HepG2 (cell line): ENCODE measurements around the gene PIP5K1A. TPM values are rescaled to one million over a fixed set of nuclear protein-coding genes. Genes with fewer than 3 reads are reported as not detected.
A peak's percentile ranks its signal among the peaks of the same experiment; 100 is the strongest.

ENCODE experiments used
- ATAC-seq: fragments of 200-7000 bp; cut with Tn5 transposase; 3 replicates; pipeline ENCODE4 v1.9.1; 2020; ENCODE audit warnings: mild to moderate bottlenecking, moderate library complexity
- BruUV-seq: library from RNA; stranded (reverse); fragments of 400-500 nt; replicated peaks from 2 replicates; lab custom pipeline; 2021; lab: Mats Ljungman, UMichigan
- CTCF ChIA-PET: fragments of 300-600 bp; formaldehyde crosslinking; extraction: SDS; loops from one replicate; lab custom pipeline; 2021; ENCODE audit warnings: low total read pairs, inconsistent platforms, low intra/inter-chr PET ratio; lab: Yijun Ruan, JAX
- POLR2A ChIA-PET: fragments of 350-600 bp; sonication (Branson Sonifier 250); formaldehyde crosslinking; loops from one replicate; lab custom pipeline; 2020; ENCODE audit warnings: antibody characterized with exemption, inconsistent platforms; lab: Yijun Ruan, JAX
- DNase-seq: peaks from one replicate; pipeline ENCODE4 v3.0.0-alpha.2; 2015; ENCODE audit warnings: low spot score
- FAIRE-seq: peaks from 3 replicates; lab custom pipeline; 2011; peaks lifted over from hg19 to GRCh38; lab: Jason Lieb, UNC
- H2AFZ ChIP-seq: one replicate; pipeline ENCODE4 v1.6.1; 2011; ENCODE audit warnings: low read length, inconsistent platforms
- H3K27ac ChIP-seq: fragments of 300-600 bp; 3 replicates; pipeline ENCODE4 v1.8.0; 2011; ENCODE audit warnings: mixed run types, mild to moderate bottlenecking, mixed read lengths, low read length, inconsistent platforms; ENCODE audit not compliant: insufficient read depth; ENCODE audit errors: extremely low read length
- H3K27me3 ChIP-seq, 2 experiments: fragments of 200-600 bp in 1 of 2; 2 replicates in 1 of 2; 3 replicates in 1 of 2; pipeline versions ENCODE4 v1.6.0 to v1.8.0; 2011; ENCODE audit warnings: low read length in 2 of 2, mild to moderate bottlenecking in 2 of 2, moderate library complexity in 2 of 2, inconsistent platforms in 1 of 2; ENCODE audit not compliant: insufficient read depth in 2 of 2, control insufficient read depth in 1 of 2
- H3K36me3 ChIP-seq, 2 experiments: fragments of 200-600 bp in 1 of 2; replicated peaks in 1 of 2; 2 replicates in 1 of 2; 3 replicates in 1 of 2; pipeline versions ENCODE4 v1.5.1 to v1.8.0; 2011; ENCODE audit warnings: low read length in 2 of 2, inconsistent platforms in 1 of 2; ENCODE audit not compliant: insufficient read depth in 2 of 2, control insufficient read depth in 1 of 2
- H3K4me1 ChIP-seq: 2 replicates; pipeline ENCODE4 v1.5.1; 2012; ENCODE audit warnings: low read length, inconsistent platforms; ENCODE audit not compliant: insufficient read depth
- H3K4me2 ChIP-seq: 2 replicates; pipeline ENCODE4 v1.6.0; 2011; ENCODE audit warnings: low read depth, low read length, inconsistent platforms
- H3K4me3 ChIP-seq, 3 experiments: fragments of 200-600 bp in 1 of 3; sonication (generic), shearing (Covaris generic) in 1 of 3; replicated peaks in 1 of 3; 2 replicates each; pipeline ENCODE4 v1.5.1; 2011 to 2016; ENCODE audit warnings: low read length in 3 of 3, inconsistent platforms in 2 of 3, low read depth in 2 of 3, mild to moderate bottlenecking in 2 of 3, control low read depth in 1 of 3, mixed read lengths in 1 of 3; ENCODE audit not compliant: insufficient read depth in 1 of 3
- H3K79me2 ChIP-seq: one replicate; pipeline ENCODE4 v1.6.1; 2011; ENCODE audit warnings: low read length, inconsistent platforms; ENCODE audit not compliant: insufficient read depth
- H3K9ac ChIP-seq: 2 replicates; pipeline ENCODE4 v1.6.0; 2011; ENCODE audit warnings: mild to moderate bottlenecking, low read depth, low read length, inconsistent platforms; ENCODE audit not compliant: insufficient read depth
- H3K9me3 ChIP-seq: 2 replicates; pipeline ENCODE4 v1.5.1; 2012; ENCODE audit warnings: mild to moderate bottlenecking, low read length
- H4K20me1 ChIP-seq: 2 replicates; pipeline ENCODE4 v1.6.0; 2011; ENCODE audit warnings: inconsistent platforms, mild to moderate bottlenecking, low read length, moderate library complexity; ENCODE audit not compliant: insufficient read depth
- ATF1 ChIP-seq: IDR thresholded peaks from 2 replicates; pipeline ENCODE4 v1.6.1; 2016; ENCODE audit warnings: mild to moderate bottlenecking, control low read depth
- KLF15 ChIP-seq: sonication (generic); formaldehyde crosslinking; IDR thresholded peaks from 2 replicates; pipeline ENCODE4 v1.8.1; 2023; ENCODE audit warnings: borderline replicate concordance, mild to moderate bottlenecking, inconsistent platforms, missing genetic modification reagents, mixed read lengths
- KLF6 ChIP-seq: IDR thresholded peaks from 2 replicates; pipeline ENCODE4 v1.8.0; 2016; ENCODE audit warnings: missing biosample characterization, missing genetic modification reagents
- KLF9 ChIP-seq: IDR thresholded peaks from 2 replicates; pipeline ENCODE4 v1.6.1; 2016; ENCODE audit warnings: low read depth
- MIXL1 ChIP-seq: IDR thresholded peaks from 2 replicates; pipeline ENCODE4 v1.6.1; 2016
- NFIC ChIP-seq: IDR thresholded peaks from 2 replicates; pipeline ENCODE4 v1.6.1; 2012; ENCODE audit warnings: mild to moderate bottlenecking, low read length, inconsistent platforms
- NR2F6 ChIP-seq, 2 experiments: IDR thresholded peaks; 2 replicates each; pipeline ENCODE4 v1.6.1; 2016; ENCODE audit warnings: antibody characterized with exemption in 1 of 2, mild to moderate bottlenecking in 1 of 2
- PITX1 ChIP-seq: sonication (generic); formaldehyde crosslinking; IDR thresholded peaks from 2 replicates; pipeline ENCODE4 v1.5.1; 2020; ENCODE audit warnings: mild to moderate bottlenecking, missing genetic modification reagents
- POLR2G ChIP-seq: fragments of 200-400 bp; formaldehyde crosslinking; IDR thresholded peaks from 2 replicates; pipeline ENCODE4 v1.6.1; 2018; ENCODE audit warnings: mild to moderate bottlenecking, low read depth, low read length, moderate library complexity
- SAP130 ChIP-seq: IDR thresholded peaks from 2 replicates; pipeline ENCODE4 v1.6.1; 2016; ENCODE audit warnings: low read depth
- SMC3 ChIP-seq: IDR thresholded peaks from 2 replicates; pipeline ENCODE4 v1.6.1; 2011; ENCODE audit warnings: low read length, improper control_type of control experiment
- STAT5B ChIP-seq: sonication (generic); formaldehyde crosslinking; IDR thresholded peaks from 2 replicates; pipeline ENCODE4 v1.4.0; 2020; ENCODE audit warnings: missing genetic modification reagents
- TOPORS ChIP-seq: sonication (generic); formaldehyde crosslinking; IDR thresholded peaks from 2 replicates; pipeline ENCODE4 v1.8.0; 2023; ENCODE audit warnings: mild to moderate bottlenecking, missing genetic modification reagents
- ZNF230 ChIP-seq: sonication (generic); formaldehyde crosslinking; IDR thresholded peaks from 2 replicates; pipeline ENCODE4 v1.4.0; 2020; ENCODE audit warnings: mild to moderate bottlenecking, missing genetic modification reagents
- ZNF343 ChIP-seq: sonication (generic); formaldehyde crosslinking; IDR thresholded peaks from 2 replicates; pipeline ENCODE4 v1.4.0; 2020; ENCODE audit warnings: mild to moderate bottlenecking, missing genetic modification reagents
- ZNF430 ChIP-seq: sonication (generic); formaldehyde crosslinking; IDR thresholded peaks from 2 replicates; pipeline ENCODE4 v1.9.0; 2021; ENCODE audit warnings: mild to moderate bottlenecking, missing genetic modification reagents
- ZSCAN31 ChIP-seq: sonication (generic); formaldehyde crosslinking; IDR thresholded peaks from 2 replicates; pipeline ENCODE4 v1.5.0; 2020; ENCODE audit warnings: low read depth, mild to moderate bottlenecking, missing genetic modification reagents
- WGBS: methylation state at CpG from one replicate; pipeline ENCODE4 v1.1.6; 2017; ENCODE audit warnings: low lambda C conversion rate; 5-methylcytosine and 5-hydroxymethylcytosine counted together
- in situ Hi-C: cut with HindIII; loops from 2 replicates; pipeline ENCODE4 v1.10.0; 2017; ENCODE audit warnings: low pct_unique_long_range_greater_than_20kb; ENCODE audit not compliant: extremely low pct_ligation_motif_present
- intact Hi-C: fragments of 100-400 bp; cut with micrococcal nuclease; formaldehyde crosslinking; loops from one replicate; pipeline ENCODE4 v1.10.0; 2022; ENCODE audit not compliant: unreplicated experiment
- polyA plus RNA-seq, 8 experiments: library from polyadenylated mRNA; depleted of rRNA in 3 of 8; stranded (reverse) in 7 of 8; unstranded in 1 of 8; fragments of >200 nt; fragmentation: Illumina TruSeq in 4 of 8; extraction: Trizol in 4 of 8; gene quantifications; 2 replicates each; pipeline versions ENCODE4 v1.2.1 to v1.2.3, GENCODE V29; 2011 to 2016; ENCODE audit warnings: low read depth in 4 of 8, missing spikeins in 1 of 8, mixed read lengths in 1 of 8; ENCODE audit not compliant: insufficient read depth in 1 of 8
- total RNA-seq, 5 experiments: library from RNA; depleted of rRNA; stranded (reverse); fragments of >200 nt; fragmentation: Illumina TruSeq; extraction: Trizol; gene quantifications; 2 replicates each; pipeline ENCODE4 v1.2.3, GENCODE V29; 2016; ENCODE audit warnings: low read depth in 1 of 5
- TF ChIP-seq, protein P1 (sequence below): sonication (generic); formaldehyde crosslinking; IDR thresholded peaks from 2 replicates; pipeline ENCODE4 v1.8.1; 2023; ENCODE audit warnings: mild to moderate bottlenecking, missing genetic modification reagents
- TF ChIP-seq, protein P2 (sequence below): sonication (generic); formaldehyde crosslinking; IDR thresholded peaks from 2 replicates; pipeline ENCODE4 v1.5.0; 2020; ENCODE audit warnings: missing genetic modification reagents
- TF ChIP-seq, protein P3 (sequence below): sonication (generic); formaldehyde crosslinking; IDR thresholded peaks from 2 replicates; pipeline ENCODE4 v1.4.0; 2020; ENCODE audit warnings: missing genetic modification reagents

The PIP5K1A gene
- total and polyA plus RNA-seq, 2 of the 13 experiments (the other 11 are each of a cell fraction or from before 2014, with no cell fraction given), result 45.3 to 65.1 TPM

DNA sequence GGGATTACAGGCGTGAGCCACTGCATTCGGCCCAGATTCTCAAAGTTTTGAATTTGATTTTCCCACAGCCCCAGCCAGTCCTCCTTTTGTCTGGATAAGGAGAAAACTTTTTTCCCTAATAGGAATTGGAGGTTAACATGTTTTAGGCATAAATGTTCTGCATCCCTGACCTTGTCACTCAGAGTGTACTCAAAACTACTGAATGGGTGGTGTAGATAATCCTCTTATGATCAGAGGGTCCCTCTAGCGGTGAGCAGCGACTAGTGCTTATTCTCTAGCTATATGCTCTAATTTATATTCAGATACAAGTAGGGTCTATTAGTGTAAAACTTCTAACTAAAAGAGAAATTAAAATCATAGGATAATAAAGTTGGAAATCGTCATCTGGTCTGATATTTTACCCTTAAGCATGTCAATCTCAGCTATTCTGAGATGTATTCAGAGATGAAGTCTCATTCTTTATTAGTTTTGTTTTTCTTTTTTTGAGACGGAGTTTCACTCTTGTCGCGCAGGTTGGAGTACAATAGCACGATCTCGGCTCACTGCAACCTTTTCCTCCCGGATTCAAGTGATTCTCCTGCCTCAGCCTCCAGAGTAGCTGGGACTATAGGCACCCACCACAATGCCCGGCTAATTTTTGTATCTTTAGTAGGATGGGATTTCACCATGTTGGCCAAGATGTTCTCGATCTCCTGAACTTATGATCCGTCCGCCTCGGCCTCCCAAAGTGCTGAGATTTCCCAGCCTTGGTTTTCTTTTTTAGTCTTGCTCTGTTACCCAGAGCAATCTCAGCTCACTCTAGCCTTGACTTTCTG lies 53.5 kb downstream of the PIP5K1A start (continued):
- TF ChIP-seq ZNF430 (CRISPR knock-in tag) (no peak), KLF15 (CRISPR knock-in tag) (no peak), NR2F6 (IDR thresholded peaks at IDR 0.05) (no peak), NR2F6 (CRISPR knock-in tag; IDR thresholded peaks at IDR 0.05) (0 out of 2 replicates have a peak, but pooled peaks have one; percentile 10), MIXL1 (peak; percentile 58; the same call in 1 of the 2 replicates), SMC3 (peak; percentile 59; the same call in 1 of the 2 replicates), PITX1 (CRISPR knock-in tag) (peak; percentile 51; the same call in 1 of the 2 replicates), STAT5B (CRISPR knock-in tag) (no peak), ZSCAN31 (CRISPR knock-in tag) (0 out of 2 replicates have a peak, but pooled peaks have one; percentile 24), SAP130 (peak; percentile 22; the same call in 1 of the 2 replicates)

DNA sequence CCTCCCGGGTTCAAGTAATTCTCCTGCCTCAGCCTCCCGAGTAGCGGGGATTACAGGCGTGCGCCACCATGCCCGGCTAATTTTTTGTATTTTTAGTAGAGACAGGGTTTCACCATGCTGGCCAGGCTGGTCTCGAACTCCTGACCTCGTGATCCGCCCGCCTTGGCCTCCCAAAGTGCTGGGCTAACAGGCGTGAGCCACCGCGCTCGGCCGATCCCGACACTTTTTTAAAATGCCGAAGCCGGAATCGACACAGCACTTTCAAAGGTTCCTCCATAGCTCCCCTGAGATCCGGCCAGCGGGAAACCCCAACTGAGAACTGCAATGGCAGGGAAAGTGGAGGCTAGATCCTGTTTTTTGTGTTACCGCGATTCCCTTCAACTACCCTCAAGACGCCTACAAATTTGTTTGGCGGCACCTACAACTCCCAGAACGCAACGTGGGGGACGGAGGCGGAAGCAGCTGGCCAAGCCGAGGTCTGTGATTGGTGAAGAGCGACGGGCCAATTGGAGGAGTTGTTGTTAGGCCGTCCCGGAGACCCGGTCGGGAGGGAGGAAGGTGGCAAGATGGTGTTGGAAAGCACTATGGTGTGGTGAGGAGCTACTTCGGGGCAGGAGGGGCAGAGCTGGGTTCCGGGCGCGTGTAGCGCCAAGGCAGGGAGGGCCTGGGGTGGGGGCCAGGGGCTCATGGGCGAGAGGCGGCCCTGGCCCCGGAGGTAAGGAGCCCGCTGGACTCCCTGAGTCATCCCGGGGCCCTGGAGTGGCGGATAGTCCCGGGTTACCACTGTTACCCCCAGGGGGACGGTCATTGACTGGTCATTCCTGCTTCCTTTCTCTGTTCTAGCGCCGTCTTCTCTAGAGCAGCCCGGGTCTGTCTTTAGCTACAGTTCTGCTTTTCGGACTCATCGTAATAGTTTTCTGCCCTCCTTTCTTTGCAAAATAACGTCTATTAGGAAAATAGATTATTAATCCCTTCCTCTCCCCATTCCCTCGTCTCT lies 56.2 kb downstream of the PIP5K1A start, which contains the start of gene PSMD4:
Gene PSMD4 (plus strand): TSS at position 518 of the 997 bp plus-strand sequence. CDS start 49 bp downstream, at position 567.
- TSS peak; percentile 88 for BruUV-seq
- ChIA-PET POLR2A (interaction anchor here (0.7 to 5.9 kb wide), 18 partner anchors 9 to 270 kb away, joined by 3 to 71 read pairs (median 5); partner anchors contain the start of genes VPS72 and ZNF687), CTCF (no interaction called here)
- H3K36me3 ChIP-seq, result peaks cover 0 to 3% of the 10 kb centered on the region in 2 experiments; a peak in 1 of 5 replicates
- H3K27me3 ChIP-seq, result no peaks in the 10 kb centered on the region; a peak in 1 of 5 replicates
- intact Hi-C loops, result loop anchor here (1.0 to 2.0 kb wide), 2 partner anchors 11 to 26 kb away; no protein-coding TSS in a partner anchor
- H3K9ac ChIP-seq, result peak within 1 kb of the TSS; percentile 90
- peak within 1 kb of the TSS; percentile 86 for H3K27ac ChIP-seq
- peak within 1 kb of the TSS; percentile 90 for H3K4me2 ChIP-seq
- H4K20me1 ChIP-seq, result no peaks in the 10 kb centered on the region
- peak; percentile 96 for FAIRE-seq
- H3K9me3 ChIP-seq, result no peaks in the 10 kb centered on the region
- peak within 1 kb of the TSS; percentile 49 for H2AFZ ChIP-seq
- in situ Hi-C loops, result no loop called here
- peaks cover 34% of the 10 kb centered on the region for H3K4me1 ChIP-seq
- peaks cover 41% of the 10 kb centered on the region for H3K79me2 ChIP-seq
- peak; percentile 94 for DNase-seq
- ATAC-seq, result peak; percentile 96
- 10% methylated on average over 47 of the region's 56 CpGs for WGBS
- H3K4me3 ChIP-seq, result peak within 1 kb of the TSS; percentile 67 to 90 (median 86)
- no peak for TF ChIP-seq TOPORS
- TF ChIP-seq ZNF343 (CRISPR knock-in tag), result no peak
- TF ChIP-seq, protein P1, sequence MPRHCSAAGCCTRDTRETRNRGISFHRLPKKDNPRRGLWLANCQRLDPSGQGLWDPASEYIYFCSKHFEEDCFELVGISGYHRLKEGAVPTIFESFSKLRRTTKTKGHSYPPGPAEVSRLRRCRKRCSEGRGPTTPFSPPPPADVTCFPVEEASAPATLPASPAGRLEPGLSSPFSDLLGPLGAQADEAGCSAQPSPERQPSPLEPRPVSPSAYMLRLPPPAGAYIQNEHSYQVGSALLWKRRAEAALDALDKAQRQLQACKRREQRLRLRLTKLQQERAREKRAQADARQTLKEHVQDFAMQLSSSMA, result peak; percentile 77; the same call in 1 of the 2 replicates
- TF ChIP-seq KLF9, result no peak
- TF ChIP-seq, protein P2, sequence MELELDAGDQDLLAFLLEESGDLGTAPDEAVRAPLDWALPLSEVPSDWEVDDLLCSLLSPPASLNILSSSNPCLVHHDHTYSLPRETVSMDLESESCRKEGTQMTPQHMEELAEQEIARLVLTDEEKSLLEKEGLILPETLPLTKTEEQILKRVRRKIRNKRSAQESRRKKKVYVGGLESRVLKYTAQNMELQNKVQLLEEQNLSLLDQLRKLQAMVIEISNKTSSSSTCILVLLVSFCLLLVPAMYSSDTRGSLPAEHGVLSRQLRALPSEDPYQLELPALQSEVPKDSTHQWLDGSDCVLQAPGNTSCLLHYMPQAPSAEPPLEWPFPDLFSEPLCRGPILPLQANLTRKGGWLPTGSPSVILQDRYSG (CRISPR knock-in tag), result no peak
- peak; percentile 97 for TF ChIP-seq POLR2G
- 0 out of 2 replicates have a peak, but pooled peaks have one; percentile 38 for TF ChIP-seq NFIC
- TF ChIP-seq ZNF230 (CRISPR knock-in tag), result no peak
- TF ChIP-seq KLF6 (CRISPR knock-in tag), result 0 out of 2 replicates have a peak, but pooled peaks have one; percentile 27
- TF ChIP-seq, protein P3, sequence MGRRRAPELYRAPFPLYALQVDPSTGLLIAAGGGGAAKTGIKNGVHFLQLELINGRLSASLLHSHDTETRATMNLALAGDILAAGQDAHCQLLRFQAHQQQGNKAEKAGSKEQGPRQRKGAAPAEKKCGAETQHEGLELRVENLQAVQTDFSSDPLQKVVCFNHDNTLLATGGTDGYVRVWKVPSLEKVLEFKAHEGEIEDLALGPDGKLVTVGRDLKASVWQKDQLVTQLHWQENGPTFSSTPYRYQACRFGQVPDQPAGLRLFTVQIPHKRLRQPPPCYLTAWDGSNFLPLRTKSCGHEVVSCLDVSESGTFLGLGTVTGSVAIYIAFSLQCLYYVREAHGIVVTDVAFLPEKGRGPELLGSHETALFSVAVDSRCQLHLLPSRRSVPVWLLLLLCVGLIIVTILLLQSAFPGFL, result no peak
- peak; percentile 67 for TF ChIP-seq ATF1
